Stimulated activated CD8-positive, alpha-beta memory T cell treated with anti-CD3 and anti-CD28 coated beads, Interleukin-12 subunit alpha, Interleukin-12 subunit beta, amount 100 ng/mL, for 1 hour (primary cell): Measurements from ENCODE around the gene RNF207.

Experiments
- DNase-seq: peaks from one replicate; pipeline ENCODE4 v3.0.0-alpha.2; 2020; ENCODE audit warnings: low read depth

RNF207 gene

GRCh38 chr1:6174621-6175410, 31.1 kb upstream of the RNF207 start:
- no peak for DNase-seq

- DNase-seq = no peak
Measured at GRCh38 chr1:6175411-6175828, 30.5 kb upstream of the RNF207 start.

- no peak for DNase-seq
Measured at GRCh38 chr1:6176779-6177178, 29.1 kb upstream of the RNF207 start.

- DNase-seq = no peak
Measured at GRCh38 chr1:6177681-6178380, 28.1 kb upstream of the RNF207 start.

- no peak for DNase-seq
Measured at GRCh38 chr1:6178751-6179563, 27.0 kb upstream of the RNF207 start.

- DNase-seq = no peak
Measured at GRCh38 chr1:6179564-6180175, 26.2 kb upstream of the RNF207 start.

GRCh38 chr1:6180268-6180706, 25.6 kb upstream of the RNF207 start, which contains the start of gene CHD5:
CHD5 (minus strand) TSS chr1:6180321; CDS start chr1:6180023, 298 bp downstream.
- DNase-seq = no peak

GRCh38 chr1:6180707-6181311, 25.1 kb upstream of the RNF207 start:
- DNase-seq = no peak

- DNase-seq = no peak
Measured at GRCh38 chr1:6181347-6181770, 24.6 kb upstream of the RNF207 start.

- no peak for DNase-seq
Measured at GRCh38 chr1:6183520-6183989, 22.4 kb upstream of the RNF207 start.

- DNase-seq = no peak
Measured at GRCh38 chr1:6184083-6184783, 21.7 kb upstream of the RNF207 start.

GRCh38 chr1:6185151-6185550, 20.8 kb upstream of the RNF207 start:
- no peak for DNase-seq

GRCh38 chr1:6185635-6186382, 20.1 kb upstream of the RNF207 start:
- no peak for DNase-seq

- DNase-seq = no peak
Measured at GRCh38 chr1:6188466-6188865, 17.5 kb upstream of the RNF207 start.

GRCh38 chr1:6191968-6192367, 14.0 kb upstream of the RNF207 start:
- DNase-seq = no peak

- no peak for DNase-seq
Measured at GRCh38 chr1:6197746-6198427, 8.0 kb upstream of the RNF207 start.

GRCh38 chr1:6198646-6199297, 7.1 kb upstream of the RNF207 start:
- DNase-seq = no peak

- DNase-seq = peak; percentile 95
Measured at GRCh38 chr1:6199298-6200187, 6.4 kb upstream of the RNF207 start, which contains the start of gene RPL22. RPL22 (minus strand) TSS chr1:6199595; CDS start chr1:6199573, 22 bp downstream.
